IMR-90 (cell line): ENCODE results near the gene ANO2. TPM values are rescaled to one million over a fixed set of nuclear protein-coding genes. Genes with fewer than 3 reads are reported as not detected.

Experiments
- ATAC-seq: fragments of 200-7000 bp; cut with Tn5 transposase; 2 replicates; pipeline ENCODE4 v1.9.1; 2020; ENCODE audit warnings: low read depth, mild to moderate bottlenecking, moderate library complexity
- BruUV-seq: library from RNA; stranded (reverse); fragments of 400-500 nt; replicated peaks from 2 replicates; lab custom pipeline; 2021; lab: Mats Ljungman, UMichigan
- CTCF ChIA-PET: fragments of 300-600 bp; formaldehyde crosslinking; extraction: SDS; loops from one replicate; lab custom pipeline; 2021; ENCODE audit warnings: antibody characterized with exemption; lab: Yijun Ruan, JAX
- POLR2A ChIA-PET: fragments of 300-600 bp; sonication (Branson Sonifier 250); formaldehyde crosslinking; loops from one replicate; lab custom pipeline; 2022; ENCODE audit warnings: antibody characterized with exemption; ENCODE audit not compliant: unreplicated experiment; lab: Charles Lee
- DNase-seq: peaks from one replicate; pipeline ENCODE4 v3.0.0; 2013
- H2AFZ ChIP-seq: replicated peaks from 2 replicates; pipeline ENCODE3; 2013; ENCODE audit warnings: low read length, mild to moderate bottlenecking; ENCODE audit not compliant: poor library complexity
- H2AK5ac ChIP-seq: 2 replicates; pipeline ENCODE4 v1.6.1; 2013; ENCODE audit warnings: low read depth, low read length, inconsistent platforms
- H2AK9ac ChIP-seq: replicated peaks from 2 replicates; pipeline ENCODE3; 2013; ENCODE audit warnings: mild to moderate bottlenecking, low read depth, low read length, moderate library complexity; ENCODE audit not compliant: poor library complexity
- H2BK120ac ChIP-seq: 2 replicates; pipeline ENCODE4 v1.6.1; 2013; ENCODE audit warnings: low read depth, low read length, inconsistent platforms
- H2BK15ac ChIP-seq: 3 replicates; pipeline ENCODE4 v1.6.1; 2013; ENCODE audit warnings: low read depth, low read length, inconsistent platforms
- H2BK20ac ChIP-seq: 2 replicates; pipeline ENCODE4 v1.6.1; 2013; ENCODE audit warnings: low read depth, mild to moderate bottlenecking, inconsistent platforms, low read length, moderate library complexity
- H2BK5ac ChIP-seq: 2 replicates; pipeline ENCODE4 v1.6.1; 2013; ENCODE audit warnings: mild to moderate bottlenecking, low read depth, low read length, inconsistent platforms; ENCODE audit not compliant: poor library complexity, severe bottlenecking
- H3K14ac ChIP-seq: replicated peaks from 2 replicates; pipeline ENCODE4 v1.6.1; 2013; ENCODE audit warnings: low read depth, low read length, inconsistent platforms
- H3K18ac ChIP-seq: 2 replicates; pipeline ENCODE4 v1.6.1; 2013; ENCODE audit warnings: low read depth, low read length, control low read depth
- H3K23ac ChIP-seq: 2 replicates; pipeline ENCODE4 v1.6.1; 2013; ENCODE audit warnings: low read depth, low read length, inconsistent platforms
- H3K27ac ChIP-seq: 2 replicates; pipeline ENCODE4 v1.5.1; 2013; ENCODE audit warnings: mild to moderate bottlenecking, control low read depth, low read length; ENCODE audit not compliant: insufficient read depth
- H3K27me3 ChIP-seq: 2 replicates; pipeline ENCODE4 v1.6.1; 2013; ENCODE audit warnings: low read length; ENCODE audit not compliant: control insufficient read depth, insufficient read depth
- H3K36me3 ChIP-seq: 2 replicates; pipeline ENCODE4 v1.6.1; 2013; ENCODE audit warnings: low read length, mixed read lengths; ENCODE audit not compliant: control insufficient read depth, insufficient read depth
- H3K4ac ChIP-seq: 2 replicates; pipeline ENCODE4 v1.6.1; 2013; ENCODE audit warnings: low read depth, low read length, inconsistent platforms
- H3K4me1 ChIP-seq: 2 replicates; pipeline ENCODE4 v1.6.1; 2013; ENCODE audit warnings: low read length, mixed read lengths; ENCODE audit not compliant: control insufficient read depth, insufficient read depth
- H3K4me2 ChIP-seq: 2 replicates; pipeline ENCODE4 v1.6.1; 2013; ENCODE audit warnings: low read depth, mild to moderate bottlenecking, control low read depth, low read length, moderate library complexity
- H3K4me3 ChIP-seq: 2 replicates; pipeline ENCODE4 v1.5.1; 2013; ENCODE audit warnings: low read depth, mild to moderate bottlenecking, control low read depth, low read length, moderate library complexity; ENCODE audit not compliant: insufficient read depth
- H3K56ac ChIP-seq: 2 replicates; pipeline ENCODE4 v1.6.1; 2013; ENCODE audit warnings: low read length, inconsistent platforms; ENCODE audit not compliant: insufficient read depth; ENCODE audit errors: extremely low read depth
- H3K79me1 ChIP-seq, 2 experiments: 2 replicates each; pipeline ENCODE4 v1.6.1; 2013; ENCODE audit warnings: low read length in 2 of 2, inconsistent platforms in 1 of 2, low read depth in 1 of 2
- H3K9ac ChIP-seq: 2 replicates; pipeline ENCODE4 v1.6.1; 2013; ENCODE audit warnings: low read depth, low read length, control low read depth
- H3K9me1 ChIP-seq: 2 replicates; pipeline ENCODE4 v1.6.1; 2013; ENCODE audit warnings: low read length, inconsistent platforms; ENCODE audit not compliant: insufficient read depth
- H3K9me3 ChIP-seq: 2 replicates; pipeline ENCODE4 v1.6.1; 2013; ENCODE audit warnings: low read length; ENCODE audit not compliant: control insufficient read depth, insufficient read depth
- H4K20me1 ChIP-seq: 2 replicates; pipeline ENCODE4 v1.6.1; 2013; ENCODE audit warnings: low read length, inconsistent platforms; ENCODE audit not compliant: insufficient read depth
- H4K5ac ChIP-seq: 2 replicates; pipeline ENCODE4 v1.6.1; 2013; ENCODE audit warnings: mild to moderate bottlenecking, low read depth, low read length, control low read depth
- H4K8ac ChIP-seq, 2 experiments: 2 replicates each; pipeline ENCODE4 v1.6.1; 2013; ENCODE audit warnings: low read depth in 2 of 2, low read length in 2 of 2, control low read depth in 1 of 2, inconsistent platforms in 1 of 2
- H4K91ac ChIP-seq: 2 replicates; pipeline ENCODE4 v1.6.1; 2013; ENCODE audit warnings: low read depth, low read length, inconsistent platforms; ENCODE audit not compliant: insufficient read depth
- BHLHE40 ChIP-seq: fragments of 150-350 bp; IDR thresholded peaks from 2 replicates; pipeline ENCODE4 v1.6.1; 2016; ENCODE audit warnings: mild to moderate bottlenecking, low read depth, low read length
- CTCF ChIP-seq: conservative IDR thresholded peaks from 2 replicates; pipeline ENCODE4 v1.5.1; 2012; ENCODE audit warnings: mild to moderate bottlenecking, low read depth, low read length, improper control_type of control experiment
- ELK1 ChIP-seq: fragments of 150-350 bp; IDR thresholded peaks from 2 replicates; pipeline ENCODE4 v1.6.1; 2016; ENCODE audit warnings: low read depth, mild to moderate bottlenecking, low read length, moderate library complexity, borderline replicate concordance
- NFE2L2 ChIP-seq: fragments of 150-350 bp; IDR thresholded peaks from 2 replicates; pipeline ENCODE4 v1.6.1; 2016; ENCODE audit warnings: low read depth, mild to moderate bottlenecking, low read length
- RCOR1 ChIP-seq: IDR thresholded peaks from 2 replicates; pipeline ENCODE4 v1.6.1; 2012; ENCODE audit warnings: mild to moderate bottlenecking, low read length, improper control_type of control experiment; ENCODE audit not compliant: insufficient replicate concordance
- RFX5 ChIP-seq: IDR thresholded peaks from 2 replicates; pipeline ENCODE4 v1.8.0; 2012; ENCODE audit warnings: low read depth, mild to moderate bottlenecking, low read length, moderate library complexity
- WGBS, 2 experiments: methylation state at CpG; one replicate each; pipeline versions ENCODE4 v1.1.5 to v1.1.7; 2013; ENCODE audit warnings: missing lambda C conversion rate in 2 of 2; ENCODE audit not compliant: insufficient read length in 1 of 2; ENCODE audit errors: extremely low coverage in 2 of 2; 5-methylcytosine and 5-hydroxymethylcytosine counted together
- dilution Hi-C: fragments of 300-500 bp; cut with HindIII; formaldehyde crosslinking; loops from one replicate; pipeline ENCODE4 v1.14.3; 2018; ENCODE audit warnings: low sequenced_read_pairs; ENCODE audit not compliant: unreplicated experiment
- in situ Hi-C: fragments of 300-500 bp; cut with MboI; formaldehyde crosslinking; loops from 3 replicates; pipeline ENCODE4 v1.14.3; 2019; ENCODE audit warnings: low sequenced_read_pairs, inconsistent platforms, mixed read lengths
- intact Hi-C: fragments of 100-400 bp; cut with micrococcal nuclease; formaldehyde crosslinking; loops from 2 replicates; pipeline ENCODE4 v1.10.0; 2022
- polyA plus RNA-seq, 3 experiments: library from polyadenylated mRNA; depleted of rRNA; stranded (reverse); fragments of >200 nt; gene quantifications; 2 replicates each; pipeline ENCODE4 v1.2.3, GENCODE V29; 2012; ENCODE audit warnings: low replicate concordance in 1 of 3
- total RNA-seq: library from RNA; depleted of rRNA; stranded (reverse); fragments of >200 nt; gene quantifications from 2 replicates; pipeline ENCODE4 v1.2.3, GENCODE V29; 2012

Gene ANO2
- total and polyA plus RNA-seq, 2 of the 4 experiments (the other 2 are of a cell fraction) = 0.22 TPM; not detected in 1

- ChIA-PET POLR2A (no interaction called here), CTCF (no interaction called here)
- Histone ChIP-seq H2AK5ac (no peak overlapping the region), H2AK9ac (no peak overlapping the region), H2BK5ac (no peak overlapping the region), H3K4me1 (0 out of 2 replicates have a peak, but pooled peaks cover 2% of the 10 kb centered on the region), H3K36me3 (no peaks in the 10 kb centered on the region), H3K27ac (no peak overlapping the region), H3K4ac (no peak overlapping the region), H3K27me3 (peaks cover 47% of the 10 kb centered on the region), H3K9ac (no peak overlapping the region), H3K14ac (no peak overlapping the region), H2AFZ (no peak overlapping the region), H3K56ac (no peak overlapping the region), H3K4me2 (no peak overlapping the region), H3K23ac (no peak overlapping the region), H3K79me1 (no peaks in the 10 kb centered on the region), H3K9me1 (0 out of 2 replicates have a peak, but pooled peaks cover 2% of the 10 kb centered on the region), H4K5ac (no peak overlapping the region), H2BK20ac (no peak overlapping the region), H4K91ac (no peak overlapping the region), H4K20me1 (no peaks in the 10 kb centered on the region), H3K4me3 (no peak overlapping the region), H4K8ac (no peak overlapping the region), H3K18ac (no peak overlapping the region), H2BK15ac (no peak overlapping the region), H3K9me3 (no peaks in the 10 kb centered on the region; the same call in none of the 2 replicates), H2BK120ac (no peak overlapping the region)
- ATAC-seq = no peak
- in situ Hi-C loops = no loop called here
- intact Hi-C loops = no loop called here
- no peak for DNase-seq
- dilution Hi-C loops = no loop called here
- no TSS peak for BruUV-seq
- TF ChIP-seq ELK1 (no peak), RCOR1 (no peak), BHLHE40 (no peak), NFE2L2 (no peak), CTCF (no peak), RFX5 (no peak)
- WGBS, 2 experiments = 93% methylated on average over 4 of the region's 8 CpGs; no CpG with 5 or more reads in 1 of the 2 experiments
Observed at GRCh38 chr12:5944053-5944452, 1.0 kb downstream of the ANO2 start.
